Naive B cell (primary cell): ENCODE measurements around the gene XYLT1. TPM values are rescaled to one million over a fixed set of nuclear protein-coding genes. Genes with fewer than 3 reads are reported as not detected.
"Not testable (repeated sequence)": the region's sequence is repeated elsewhere in the genome, so short reads cannot be mapped to it uniquely, and the experiment has no call there.

Source experiments
- ATAC-seq, 2 donors: fragments of 150-1000 bp; cut with Tn5 transposase; 2 replicates each; pipeline ENCODE4 v1.10.0; 2021; ENCODE audit warnings: low read depth in 2 of 2, mild to moderate bottlenecking in 2 of 2, moderate library complexity in 2 of 2
- DNase-seq: peaks from one replicate; pipeline ENCODE4 v3.0.0; 2022
- H3K27ac Mint-ChIP-seq, 6 donors: one replicate each; pipeline ENCODE4 v1.8.0; 2020 to 2022; ENCODE audit warnings: mild to moderate bottlenecking in 6 of 6, mixed read lengths in 6 of 6, moderate library complexity in 5 of 6, inconsistent platforms in 2 of 6
- H3K27me3 Mint-ChIP-seq, 3 donors: one replicate each; pipeline ENCODE4 v1.8.0; 2021 to 2022; ENCODE audit warnings: mixed read lengths in 3 of 3, mild to moderate bottlenecking in 1 of 3
- H3K36me3 Mint-ChIP-seq, 2 donors: one replicate each; pipeline ENCODE4 v1.8.0; 2020 to 2022; ENCODE audit warnings: mixed read lengths in 2 of 2, inconsistent platforms in 1 of 2, mild to moderate bottlenecking in 1 of 2
- H3K4me1 Mint-ChIP-seq, 3 donors: one replicate each; pipeline ENCODE4 v1.8.0; 2020 to 2022; ENCODE audit warnings: mixed read lengths in 3 of 3, inconsistent platforms in 1 of 3, mild to moderate bottlenecking in 1 of 3, moderate library complexity in 1 of 3
- H3K4me3 Mint-ChIP-seq, 8 donors: one replicate each; pipeline ENCODE4 v1.8.0; 2020 to 2022; ENCODE audit warnings: mild to moderate bottlenecking in 8 of 8, mixed read lengths in 8 of 8, moderate library complexity in 8 of 8, inconsistent platforms in 2 of 8
- H3K9me3 Mint-ChIP-seq, 7 donors: one replicate each; pipeline ENCODE4 v1.8.0; 2020 to 2022; ENCODE audit warnings: mixed read lengths in 7 of 7, mild to moderate bottlenecking in 5 of 7, inconsistent platforms in 2 of 7, moderate library complexity in 1 of 7
- polyA plus RNA-seq, 6 donors: library from polyadenylated mRNA; unstranded; fragments of 300-500 nt; fragmentation: Illumina TruSeq; gene quantifications; one replicate each; pipeline ENCODE4 v1.2.3, GENCODE V29; 2021; ENCODE audit warnings: low read depth in 6 of 6

Gene XYLT1
- polyA plus RNA-seq, result 1 to 10 TPM; 1.7 to 8.7 (median 3.9) TPM

- Mint-ChIP-seq H3K4me1 (peaks cover 57 to 69% (median 62%) of the 10 kb centered on the region in 3 donors), H3K27me3 (no peaks in the 10 kb centered on the region), H3K36me3 (peaks cover 0 to 4% of the 10 kb centered on the region in 2 donors), H3K4me3 (peak within 1 kb of the TSS; percentile 90 to 100 (median 96)), H3K9me3 (no peaks in the 10 kb centered on the region), H3K27ac (peak within 1 kb of the TSS; percentile 89 to 95 (median 93))
- DNase-seq (peak; percentile 44), ATAC-seq (peak; percentile 15 to 35)
Observed at GRCh38 chr16:17470908-17471718, at the start of gene XYLT1. Gene XYLT1, minus strand, starts transcription at chr16:17470960. Its CDS starts 164 bp downstream, at chr16:17470796.

- DNase-seq (no peak), ATAC-seq (no peak)
- Mint-ChIP-seq H3K4me1 (no peaks in the 10 kb centered on the region), H3K27me3 (peaks cover 15 to 35% (median 35%) of the 10 kb centered on the region in 3 donors), H3K4me3 (no peak overlapping the region), H3K9me3 (no peaks in the 10 kb centered on the region), H3K27ac (no peak overlapping the region), H3K36me3 (no peaks in the 10 kb centered on the region)
Observed at GRCh38 chr16:17520111-17520510, 49.4 kb upstream of the XYLT1 start.

GRCh38 chr16:17519101-17519955, 48.6 kb upstream of the XYLT1 start:
- Mint-ChIP-seq H3K27me3 (peaks cover 19 to 38% (median 38%) of the 10 kb centered on the region in 3 donors), H3K9me3 (no peaks in the 10 kb centered on the region), H3K4me1 (no peaks in the 10 kb centered on the region), H3K36me3 (peaks cover 0 to 2% of the 10 kb centered on the region in 2 donors), H3K27ac (no peak overlapping the region), H3K4me3 (no peak overlapping the region)
- ATAC-seq (no peak), DNase-seq (no peak)

GRCh38 chr16:17518441-17518840, 47.7 kb upstream of the XYLT1 start:
- Mint-ChIP-seq H3K4me1 (no peaks in the 10 kb centered on the region), H3K36me3 (peaks cover 0 to 7% of the 10 kb centered on the region in 2 donors), H3K27ac (no peak overlapping the region), H3K9me3 (no peaks in the 10 kb centered on the region), H3K27me3 (peaks cover 24 to 44% (median 43%) of the 10 kb centered on the region in 3 donors), H3K4me3 (no peak overlapping the region)
- no peak for ATAC-seq
- DNase-seq, result no peak

GRCh38 chr16:17515421-17516210, 44.9 kb upstream of the XYLT1 start:
- Mint-ChIP-seq H3K27ac (no peak overlapping the region), H3K4me3 (no peak overlapping the region), H3K4me1 (no peaks in the 10 kb centered on the region), H3K36me3 (peaks cover 0 to 7% of the 10 kb centered on the region in 2 donors), H3K27me3 (peaks cover 24 to 46% (median 46%) of the 10 kb centered on the region in 3 donors), H3K9me3 (no peaks in the 10 kb centered on the region)
- DNase-seq (no peak), ATAC-seq (no peak)

GRCh38 chr16:17512636-17513220, 42.0 kb upstream of the XYLT1 start:
- DNase-seq (no peak), ATAC-seq (no peak)
- Mint-ChIP-seq H3K4me1 (no peaks in the 10 kb centered on the region), H3K9me3 (peaks cover 8 to 19% (median 10%) of the 10 kb centered on the region in 7 donors), H3K27ac (no peak overlapping the region), H3K36me3 (peaks cover 5 to 23% of the 10 kb centered on the region in 2 donors), H3K4me3 (no peak overlapping the region), H3K27me3 (peaks cover 21 to 47% (median 41%) of the 10 kb centered on the region in 3 donors)

- no peak for DNase-seq
- Mint-ChIP-seq H3K4me1 (no peaks in the 10 kb centered on the region), H3K4me3 (no peak overlapping the region), H3K9me3 (peaks cover 8 to 19% (median 12%) of the 10 kb centered on the region in 7 donors), H3K36me3 (peaks cover 5 to 30% of the 10 kb centered on the region in 2 donors), H3K27ac (no peak overlapping the region), H3K27me3 (peaks cover 25 to 51% (median 40%) of the 10 kb centered on the region in 3 donors)
- ATAC-seq, result no peak
Observed at GRCh38 chr16:17511340-17511739, 40.6 kb upstream of the XYLT1 start.

- Mint-ChIP-seq H3K27me3 (peaks cover 25 to 48% (median 35%) of the 10 kb centered on the region in 3 donors), H3K4me1 (no peaks in the 10 kb centered on the region), H3K9me3 (peaks cover 8 to 19% (median 12%) of the 10 kb centered on the region in 7 donors), H3K4me3 (no peak overlapping the region), H3K27ac (peak overlapping the region in 1 of 6 donors; percentile 17), H3K36me3 (peaks cover 5 to 30% of the 10 kb centered on the region in 2 donors)
- no peak for DNase-seq
- ATAC-seq, result no peak
Observed at GRCh38 chr16:17510567-17510966, 39.8 kb upstream of the XYLT1 start.

- Mint-ChIP-seq H3K27ac (peak overlapping the region in 1 of 6 donors; percentile 47), H3K4me3 (peak overlapping the region in 1 of 8 donors; percentile 31), H3K4me1 (no peaks in the 10 kb centered on the region), H3K9me3 (peaks cover 8 to 19% (median 12%) of the 10 kb centered on the region in 7 donors), H3K36me3 (peaks cover 5 to 27% of the 10 kb centered on the region in 2 donors), H3K27me3 (peaks cover 15 to 41% (median 31%) of the 10 kb centered on the region in 3 donors)
- no peak for ATAC-seq
- DNase-seq, result no peak
Observed at GRCh38 chr16:17509194-17509593, 38.4 kb upstream of the XYLT1 start.

GRCh38 chr16:17508303-17508702, 37.5 kb upstream of the XYLT1 start:
- ATAC-seq, result no peak

GRCh38 chr16:17507516-17507915, 36.8 kb upstream of the XYLT1 start:
- H3K27me3 Mint-ChIP-seq, result peaks cover 17 to 44% (median 36%) of the 10 kb centered on the region in 3 donors
- not testable (repeated sequence) for DNase-seq, H3K4me1 Mint-ChIP-seq, H3K27ac Mint-ChIP-seq, ATAC-seq, H3K4me3 Mint-ChIP-seq
- peaks cover 8 to 19% (median 14%) of the 10 kb centered on the region in 7 donors for H3K9me3 Mint-ChIP-seq
- H3K36me3 Mint-ChIP-seq, result peaks cover 5 to 31% of the 10 kb centered on the region in 2 donors

More at GRCh38 chr16:17508303-17508702, 37.5 kb upstream of the XYLT1 start:
- Mint-ChIP-seq H3K27me3 (peaks cover 12 to 38% (median 28%) of the 10 kb centered on the region in 3 donors), H3K9me3 (peaks cover 8 to 19% (median 12%) of the 10 kb centered on the region in 7 donors), H3K27ac (no peak overlapping the region), H3K4me1 (no peaks in the 10 kb centered on the region), H3K36me3 (peaks cover 5 to 24% of the 10 kb centered on the region in 2 donors), H3K4me3 (no peak overlapping the region)
- no peak for DNase-seq

- ATAC-seq, H3K4me3 Mint-ChIP-seq, H3K27ac Mint-ChIP-seq, DNase-seq, H3K4me1 Mint-ChIP-seq: not testable (repeated sequence)
- H3K27me3 Mint-ChIP-seq, result peaks cover 22 to 37% (median 34%) of the 10 kb centered on the region in 3 donors
- peaks cover 8 to 19% (median 14%) of the 10 kb centered on the region in 7 donors for H3K9me3 Mint-ChIP-seq
- peaks cover 5 to 31% of the 10 kb centered on the region in 2 donors for H3K36me3 Mint-ChIP-seq
Observed at GRCh38 chr16:17505828-17506227, 35.1 kb upstream of the XYLT1 start.
